HG03064 (cell line): ENCODE results near the gene ATP2B2.

Source experiments
- ATAC-seq: cut with Tn5 transposase; IDR thresholded peaks from one replicate; pipeline ENCODE4 v1.9.1; 2021; ENCODE audit warnings: low read depth; ENCODE audit not compliant: unreplicated experiment

ATP2B2 gene

GRCh38 chr3:10455545-10455914 is 49.9 kb downstream of the ATP2B2 start:
- ATAC-seq: no peak

- no peak for ATAC-seq
These were observed 50.4 kb downstream of the ATP2B2 start for GRCh38 chr3:10454907-10455544.

- ATAC-seq: no peak
These were observed 51.8 kb downstream of the ATP2B2 start for GRCh38 chr3:10453431-10454163.

- ATAC-seq: no peak
These were observed 54.6 kb downstream of the ATP2B2 start for GRCh38 chr3:10450494-10451440.

- no peak for ATAC-seq
These were observed 56.0 kb downstream of the ATP2B2 start for GRCh38 chr3:10449436-10449835.

- ATAC-seq: no peak
These were observed 56.8 kb downstream of the ATP2B2 start for GRCh38 chr3:10448544-10448943.

- no peak for ATAC-seq
These were observed 57.7 kb downstream of the ATP2B2 start for GRCh38 chr3:10447527-10448260.

- ATAC-seq: no peak
These were observed 58.3 kb downstream of the ATP2B2 start for GRCh38 chr3:10447110-10447509.

GRCh38 chr3:10445561-10446175 is 59.7 kb downstream of the ATP2B2 start:
- ATAC-seq: no peak

GRCh38 chr3:10444511-10444910 is 60.9 kb downstream of the ATP2B2 start:
- ATAC-seq: no peak

- no peak for ATAC-seq
These were observed 61.3 kb downstream of the ATP2B2 start for GRCh38 chr3:10444110-10444429.

GRCh38 chr3:10443272-10444109 is 61.9 kb downstream of the ATP2B2 start:
- ATAC-seq: no peak

GRCh38 chr3:10442151-10442795 is 63.1 kb downstream of the ATP2B2 start:
- no peak for ATAC-seq

- ATAC-seq: no peak
These were observed 64.7 kb downstream of the ATP2B2 start for GRCh38 chr3:10440684-10441083.

GRCh38 chr3:10438902-10439610 is 66.3 kb downstream of the ATP2B2 start:
- ATAC-seq: no peak

- ATAC-seq: no peak
These were observed 67.1 kb downstream of the ATP2B2 start for GRCh38 chr3:10437995-10438901.

GRCh38 chr3:10437272-10437994 is 68.0 kb downstream of the ATP2B2 start:
- no peak for ATAC-seq
